Camera-type eye (tissue), 1 donor: Measurements from ENCODE around the gene HIKESHI. TPM values are rescaled to one million over a fixed set of nuclear protein-coding genes. Genes with fewer than 3 reads are reported as not detected.

Experiments used
- total RNA-seq: library from RNA; depleted of rRNA; stranded (reverse); fragments of >200 nt; gene quantifications from one replicate; pipeline ENCODE4 v1.2.3, GENCODE V29; 2014

Gene HIKESHI, protein sequence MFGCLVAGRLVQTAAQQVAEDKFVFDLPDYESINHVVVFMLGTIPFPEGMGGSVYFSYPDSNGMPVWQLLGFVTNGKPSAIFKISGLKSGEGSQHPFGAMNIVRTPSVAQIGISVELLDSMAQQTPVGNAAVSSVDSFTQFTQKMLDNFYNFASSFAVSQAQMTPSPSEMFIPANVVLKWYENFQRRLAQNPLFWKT
- total RNA-seq, result 47.7 TPM

DNA sequence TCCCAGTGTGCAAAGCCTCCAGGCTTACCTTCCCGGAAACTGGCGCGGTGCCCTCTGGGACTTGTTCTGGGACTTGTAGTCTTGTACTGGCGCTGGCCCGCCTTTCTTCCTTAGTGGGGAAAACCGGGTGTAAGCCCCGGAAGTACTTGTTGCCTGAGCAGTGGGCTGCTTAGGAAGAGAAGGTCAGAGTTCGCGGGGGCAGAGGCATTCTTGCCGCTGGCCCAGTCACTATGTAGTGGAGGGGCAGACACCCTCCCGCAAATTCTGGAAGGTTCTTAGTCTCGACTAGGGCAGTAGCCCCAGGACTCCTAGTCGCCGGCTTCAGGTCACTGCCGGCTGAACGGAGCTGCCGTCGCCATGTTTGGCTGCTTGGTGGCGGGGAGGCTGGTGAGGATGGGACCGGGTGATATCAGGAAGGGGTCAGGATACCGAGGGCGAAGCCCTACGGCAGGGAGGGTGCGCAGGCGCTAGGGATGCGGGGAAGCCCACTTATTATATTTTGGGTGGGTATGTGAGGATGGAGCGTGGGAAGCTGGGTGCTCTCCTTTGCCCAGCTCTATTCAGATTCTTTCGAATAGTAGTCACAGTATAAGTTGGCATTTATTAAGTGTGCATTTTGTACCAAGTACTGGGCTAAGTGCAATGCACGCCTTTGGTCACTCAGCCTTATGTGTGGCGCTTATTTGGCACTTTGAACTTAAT, at the start of gene HIKESHI:
TSS of gene HIKESHI (plus strand) at position 149 of the 702 bp plus-strand sequence. CDS start at position 358, 209 bp downstream.

GRCh38 chr11:86374586-86374985, 72.5 kb downstream of the HIKESHI start, which contains the start of gene CCDC81:
CCDC81 (plus strand) TSS chr11:86374887; CDS start chr11:86375164, 277 bp downstream.

Other genes with a start within 250 kb of the HIKESHI start
- gene PICALM, start 233.2 kb upstream of the HIKESHI start, total RNA-seq, result 404 TPM
- gene EED, start 57.5 kb upstream of the HIKESHI start, total RNA-seq, result 40.7 TPM
- 3.7 TPM for gene CCDC81, start 72.6 kb downstream of the HIKESHI start, total RNA-seq